OCI-LY1 (cell line): ENCODE data around the gene ARL6.
A peak's percentile ranks its signal among the peaks of the same experiment; 100 is the strongest.

Source experiments
- H2AFZ ChIP-seq: fragments of 200-600 bp; sonication (generic), shearing (Covaris generic); 2 replicates; pipeline ENCODE4 v1.6.0; 2014; ENCODE audit warnings: antibody characterized with exemption, mild to moderate bottlenecking, low read length
- H3F3A ChIP-seq: fragments of 200-600 bp; sonication (generic), shearing (Covaris generic); 2 replicates; pipeline ENCODE4 v1.6.0; 2014; ENCODE audit warnings: mild to moderate bottlenecking, antibody characterized with exemption, low read length, moderate library complexity; ENCODE audit not compliant: insufficient read depth
- H3K27ac ChIP-seq: fragments of 200-600 bp; sonication (generic); 2 replicates; pipeline ENCODE4 v1.5.1; 2014; ENCODE audit warnings: low read length, mixed run types, mild to moderate bottlenecking, low read depth; ENCODE audit not compliant: poor library complexity, severe bottlenecking
- H3K27me3 ChIP-seq: fragments of 200-600 bp; sonication (generic); 2 replicates; pipeline ENCODE4 v1.6.0; 2014; ENCODE audit warnings: antibody characterized with exemption, mild to moderate bottlenecking, low read length, moderate library complexity; ENCODE audit not compliant: insufficient read depth
- H3K36me3 ChIP-seq: fragments of 200-600 bp; sonication (generic); 2 replicates; pipeline ENCODE4 v1.6.1; 2014; ENCODE audit warnings: mild to moderate bottlenecking, antibody characterized with exemption, low read length, moderate library complexity, mixed read lengths; ENCODE audit not compliant: insufficient read depth
- H3K4me1 ChIP-seq: fragments of 200-600 bp; sonication (generic); 2 replicates; pipeline ENCODE4 v1.5.1; 2014; ENCODE audit warnings: mild to moderate bottlenecking, low read length, moderate library complexity; ENCODE audit not compliant: insufficient read depth, severe bottlenecking
- H3K4me2 ChIP-seq: fragments of 200-600 bp; sonication (generic), shearing (Covaris generic); 2 replicates; pipeline ENCODE4 v1.6.1; 2014; ENCODE audit warnings: low read length
- H3K4me3 ChIP-seq: fragments of 200-600 bp; sonication (generic); 2 replicates; pipeline ENCODE4 v1.5.1; 2014; ENCODE audit warnings: low read length, low read depth, mild to moderate bottlenecking, mixed read lengths; ENCODE audit not compliant: poor library complexity, severe bottlenecking
- H3K79me2 ChIP-seq: fragments of 200-600 bp; shearing (Covaris generic); 2 replicates; pipeline ENCODE4 v1.6.1; 2016; ENCODE audit warnings: mixed run types, low read length, mixed read lengths; ENCODE audit not compliant: insufficient read depth
- H3K9ac ChIP-seq: fragments of 200-600 bp; sonication (generic), shearing (Covaris generic); 2 replicates; pipeline ENCODE4 v1.6.1; 2014; ENCODE audit warnings: mild to moderate bottlenecking, low read length, mixed read lengths
- H3K9me2 ChIP-seq: fragments of 200-600 bp; sonication (generic), shearing (Covaris generic); 2 replicates; pipeline ENCODE4 v1.6.1; 2014; ENCODE audit warnings: low read depth, mild to moderate bottlenecking, low read length, mixed read lengths
- H3K9me3 ChIP-seq: fragments of 200-600 bp; shearing (Covaris generic); 2 replicates; pipeline ENCODE4 v1.6.1; 2014; ENCODE audit warnings: low read length, mixed read lengths
- H4K20me1 ChIP-seq: fragments of 200-600 bp; sonication (generic), shearing (Covaris generic); 2 replicates; pipeline ENCODE4 v1.6.0; 2016; ENCODE audit warnings: mild to moderate bottlenecking, low read length; ENCODE audit not compliant: insufficient read depth
- CTCF ChIP-seq: fragments of 200-600 bp; sonication (generic), shearing (Covaris generic); IDR thresholded peaks from 2 replicates; pipeline ENCODE4 v1.5.1; 2017; ENCODE audit warnings: mild to moderate bottlenecking, antibody characterized with exemption, low read length, moderate library complexity, mixed read lengths
- EZH2 ChIP-seq: fragments of 200-600 bp; sonication (generic), shearing (Covaris generic); IDR thresholded peaks from 2 replicates; pipeline ENCODE4 v1.8.0; 2017; ENCODE audit warnings: borderline replicate concordance, mixed run types, mild to moderate bottlenecking, antibody characterized with exemption, low read length, moderate library complexity, mixed read lengths

ARL6 gene

GRCh38 chr3:97742036-97742435 is 22.5 kb upstream of the ARL6 start:
- H4K20me1 ChIP-seq = no peaks in the 10 kb centered on the region
- TF ChIP-seq EZH2 (no peak), CTCF (no peak)
- H3K27me3 ChIP-seq = no peaks in the 10 kb centered on the region
- no peaks in the 10 kb centered on the region for H3K9me3 ChIP-seq
- no peaks in the 10 kb centered on the region for H3K4me1 ChIP-seq
- H3K27ac ChIP-seq = no peak overlapping the region
- no peaks in the 10 kb centered on the region for H3K9me2 ChIP-seq
- H3K4me2 ChIP-seq = no peak overlapping the region
- no peak overlapping the region for H3K4me3 ChIP-seq
- H3K79me2 ChIP-seq = no peaks in the 10 kb centered on the region
- no peaks in the 10 kb centered on the region for H3F3A ChIP-seq
- no peaks in the 10 kb centered on the region for H3K36me3 ChIP-seq
- no peak overlapping the region for H3K9ac ChIP-seq
- H2AFZ ChIP-seq = no peak overlapping the region

- Histone ChIP-seq H3K4me2 (no peak overlapping the region), H3K27me3 (no peaks in the 10 kb centered on the region), H3F3A (no peaks in the 10 kb centered on the region), H4K20me1 (no peaks in the 10 kb centered on the region), H2AFZ (no peak overlapping the region), H3K79me2 (no peaks in the 10 kb centered on the region), H3K4me1 (no peaks in the 10 kb centered on the region), H3K9me2 (no peaks in the 10 kb centered on the region), H3K4me3 (no peak overlapping the region), H3K27ac (no peak overlapping the region), H3K9ac (no peak overlapping the region), H3K9me3 (no peaks in the 10 kb centered on the region), H3K36me3 (no peaks in the 10 kb centered on the region)
- TF ChIP-seq CTCF (no peak), EZH2 (no peak)
Measured at GRCh38 chr3:97744289-97744688, 20.3 kb upstream of the ARL6 start.

GRCh38 chr3:97763586-97764406 is 762 bp upstream of the ARL6 start:
- TF ChIP-seq CTCF (no peak), EZH2 (no peak)
- Histone ChIP-seq H3K9me2 (no peaks in the 10 kb centered on the region), H3K4me2 (peak overlapping the region; percentile 73), H3K4me1 (peaks cover 27% of the 10 kb centered on the region), H4K20me1 (no peaks in the 10 kb centered on the region), H3F3A (no peaks in the 10 kb centered on the region), H2AFZ (peak overlapping the region; percentile 65), H3K36me3 (no peaks in the 10 kb centered on the region), H3K27ac (peak overlapping the region; percentile 11), H3K4me3 (peak overlapping the region; percentile 71), H3K9me3 (no peaks in the 10 kb centered on the region), H3K9ac (peak overlapping the region; percentile 62), H3K79me2 (no peaks in the 10 kb centered on the region), H3K27me3 (no peaks in the 10 kb centered on the region)
